ENCODE data around the gene XPR1.
"Not testable (repeated sequence)": the region's sequence is repeated elsewhere in the genome, so short reads cannot be mapped to it uniquely, and the experiment has no call there.

XPR1 gene

GRCh38 chr1:180785887-180786286, 154.1 kb downstream of the XPR1 start:
- ATAC-seq = no peak
- no peak for DNase-seq

DNA sequence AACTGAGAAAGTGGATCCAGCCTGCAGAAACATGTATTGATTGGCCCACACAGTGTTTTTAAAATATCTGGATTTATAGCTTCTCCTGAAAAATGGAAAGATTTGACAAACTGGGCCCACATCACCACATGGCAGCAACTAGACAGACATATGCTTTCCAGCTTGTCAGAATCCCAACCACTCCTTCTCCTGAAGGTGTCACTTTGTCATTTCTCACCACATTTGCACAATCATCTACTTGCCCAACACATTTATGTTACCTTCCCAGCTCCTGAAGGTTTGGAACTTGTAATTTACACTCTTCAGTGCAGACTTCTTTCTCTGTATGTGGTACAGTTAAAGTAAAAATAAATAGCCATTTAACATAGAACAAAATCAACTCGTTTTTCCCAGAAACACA, 154.8 kb downstream of the XPR1 start:
- ATAC-seq (no peak), DNase-seq (no peak)

GRCh38 chr1:180787628-180788307, 155.9 kb downstream of the XPR1 start:
- DNase-seq = no peak
- ATAC-seq = no peak

DNA sequence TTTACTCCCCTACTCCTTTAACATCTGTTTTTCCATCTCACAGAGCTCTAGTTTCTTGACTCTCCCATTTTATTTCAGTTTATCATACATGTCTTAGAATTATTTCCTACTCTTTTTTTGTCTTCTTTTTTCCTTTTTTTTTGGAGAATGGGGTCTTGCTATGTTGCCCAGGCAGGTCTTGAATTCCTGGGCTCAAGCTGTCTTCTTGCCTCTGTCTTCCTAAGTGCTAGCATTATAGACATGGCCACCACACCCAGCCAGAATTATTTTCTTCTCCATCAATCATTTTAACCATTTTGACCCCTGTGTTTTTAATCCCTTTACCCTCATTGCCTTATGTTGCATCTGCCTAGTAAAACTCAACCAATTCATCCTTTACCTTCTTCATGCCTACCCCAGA, 157.6 kb downstream of the XPR1 start:
- DNase-seq (no peak), ATAC-seq (no peak)

- not testable (repeated sequence) for DNase-seq, ATAC-seq
Observed at GRCh38 chr1:180791152-180791551, 159.3 kb downstream of the XPR1 start.

DNA sequence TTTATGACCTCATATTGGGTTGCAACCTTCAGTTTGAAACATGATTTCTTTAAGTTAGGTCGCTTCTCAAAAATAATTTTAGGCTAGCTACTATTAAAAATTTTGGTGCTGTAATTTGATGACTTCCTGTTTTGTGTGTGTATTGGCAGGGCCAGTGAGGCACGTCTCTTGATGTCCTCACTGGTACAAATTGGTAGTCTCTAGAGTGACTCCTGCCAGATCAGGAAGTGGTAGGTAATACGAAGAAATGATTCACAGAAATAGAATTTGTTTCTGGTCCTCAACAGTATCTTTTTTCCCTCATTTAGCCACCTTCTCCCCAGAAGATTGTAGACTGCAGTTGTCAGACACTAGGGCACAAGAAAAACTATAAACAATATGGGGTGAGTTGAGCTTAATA, 160.0 kb downstream of the XPR1 start:
- DNase-seq (no peak), ATAC-seq (peak; percentile 36)

GRCh38 chr1:180793451-180793850, 161.6 kb downstream of the XPR1 start:
- ATAC-seq (no peak), DNase-seq (no peak)

DNA sequence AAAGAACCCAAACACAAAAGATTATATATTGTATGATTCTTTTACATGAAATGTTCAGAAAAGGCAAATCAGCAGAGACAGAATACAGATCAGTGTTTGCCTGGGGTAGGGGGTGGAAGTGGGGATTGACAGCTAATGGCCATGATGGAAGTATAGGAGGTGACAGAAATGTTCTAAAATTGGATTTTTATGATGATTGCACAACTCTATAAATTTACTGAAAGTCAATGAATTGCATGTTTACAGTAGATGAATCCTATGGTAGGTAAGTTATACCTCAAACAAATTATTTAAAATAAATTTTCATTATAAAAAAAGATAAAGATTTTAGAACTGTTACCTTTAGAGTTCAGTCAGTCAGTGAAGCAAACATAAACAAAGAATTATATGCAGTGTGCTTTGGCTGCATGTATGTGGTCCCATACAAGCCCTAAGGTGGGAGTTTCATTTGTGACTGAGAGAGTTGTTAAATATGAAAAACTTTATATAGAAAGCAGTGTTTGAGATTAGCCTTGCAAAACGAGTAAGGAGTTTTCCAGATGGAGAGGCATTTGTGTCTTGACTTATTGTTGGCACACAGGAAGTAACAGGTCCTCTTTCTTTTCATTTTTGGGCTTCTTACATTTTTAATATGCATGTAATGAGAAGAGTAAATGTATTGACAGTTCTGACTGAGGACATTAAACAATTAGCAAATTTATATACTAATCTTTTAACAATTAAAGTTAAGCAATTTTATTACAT, 165.2 kb downstream of the XPR1 start:
- DNase-seq = no peak
- ATAC-seq = no peak

DNA sequence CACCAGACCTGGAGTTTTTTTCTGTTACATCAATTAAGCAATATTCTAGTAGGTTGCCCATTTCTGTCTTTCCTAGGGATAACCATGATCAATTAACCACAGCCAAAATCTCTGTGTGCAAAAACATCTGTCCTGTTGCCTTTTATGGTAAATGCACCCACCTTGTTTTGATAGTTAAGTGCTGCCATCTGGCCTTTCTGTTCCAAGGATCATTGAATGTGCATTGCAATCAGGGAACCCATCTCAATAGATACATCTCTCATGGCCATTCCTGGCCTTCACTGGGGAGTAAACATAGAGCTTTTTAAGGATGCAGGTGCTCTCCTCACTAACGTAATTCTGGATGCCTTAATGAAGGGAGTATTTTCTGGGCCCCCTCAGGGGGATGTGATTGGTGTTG, 169.1 kb downstream of the XPR1 start:
- no peak for DNase-seq
- no peak for ATAC-seq

GRCh38 chr1:180802813-180803212, 171.0 kb downstream of the XPR1 start:
- no peak for DNase-seq
- ATAC-seq = no peak

GRCh38 chr1:180805316-180805715, 173.5 kb downstream of the XPR1 start:
- no peak for DNase-seq
- ATAC-seq = no peak

DNA sequence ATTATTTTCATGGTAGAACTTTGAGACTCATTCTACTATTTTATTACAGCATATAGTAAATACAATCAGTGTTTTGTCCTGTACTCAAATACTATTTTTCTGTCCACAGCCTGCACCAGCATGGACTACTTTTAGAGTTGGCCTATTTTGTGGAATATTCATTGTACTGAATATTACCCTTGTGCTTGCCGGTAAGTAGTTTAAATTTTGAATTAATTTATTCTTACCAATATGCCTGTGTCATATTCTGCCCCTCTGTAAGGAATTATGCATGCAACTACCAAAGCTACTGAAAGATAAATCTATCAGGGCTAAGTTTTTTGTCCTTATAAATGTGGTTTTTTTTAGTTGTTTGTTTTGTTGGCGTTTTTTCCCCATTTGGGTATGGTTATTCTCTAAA, 179.5 kb downstream of the XPR1 start:
- DNase-seq (no peak), ATAC-seq (no peak)

- DNase-seq = no peak
- ATAC-seq = no peak
Observed at GRCh38 chr1:180811886-180812285, 180.1 kb downstream of the XPR1 start.

DNA sequence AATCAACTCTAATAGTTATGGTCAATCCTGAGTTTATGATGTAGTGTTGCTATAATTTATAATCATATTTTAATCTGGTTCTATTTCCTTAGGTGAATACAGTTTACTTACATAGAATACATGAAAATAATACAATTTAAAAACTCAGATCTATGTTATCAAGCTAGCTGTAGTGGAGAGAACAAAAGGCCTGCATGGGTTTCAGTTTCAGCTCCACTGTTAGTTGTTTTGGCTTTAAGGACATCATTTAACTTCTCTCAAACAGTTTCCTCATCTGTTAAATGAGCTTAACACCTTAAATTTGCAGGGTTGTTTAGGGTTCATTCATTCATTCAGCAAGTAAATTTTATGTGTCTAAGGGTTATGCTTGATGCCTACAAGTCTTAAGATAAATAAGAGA, 182.4 kb downstream of the XPR1 start:
- DNase-seq (no peak), ATAC-seq (no peak)

GRCh38 chr1:180815188-180815587, 183.4 kb downstream of the XPR1 start:
- ATAC-seq (no peak), DNase-seq (no peak)

DNA sequence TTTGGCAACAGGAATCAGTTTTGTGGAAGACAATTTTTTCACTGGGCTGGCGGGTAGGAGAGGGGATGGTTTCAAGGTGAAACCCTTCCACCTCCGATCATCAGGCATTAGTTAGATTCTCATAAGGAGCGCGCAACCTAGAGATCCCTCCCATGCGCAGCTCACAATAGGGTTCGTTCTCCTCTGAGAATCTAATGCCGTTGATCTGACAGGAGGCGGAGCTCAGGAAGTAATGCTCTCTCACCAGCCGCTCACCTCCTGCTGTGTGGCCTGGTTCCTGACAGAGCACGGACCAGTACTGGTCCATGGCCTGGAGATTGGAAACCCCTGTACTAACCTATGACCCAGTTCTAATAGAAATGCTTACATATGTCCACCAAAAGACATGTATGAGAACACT, 184.3 kb downstream of the XPR1 start:
- no peak for ATAC-seq
- DNase-seq = no peak

- ATAC-seq (no peak), DNase-seq (no peak)
Observed at GRCh38 chr1:180821970-180822369, 190.1 kb downstream of the XPR1 start.

GRCh38 chr1:180831507-180831906, 199.7 kb downstream of the XPR1 start:
- DNase-seq, ATAC-seq: not testable (repeated sequence)

- DNase-seq, ATAC-seq: not testable (repeated sequence)
Observed at GRCh38 chr1:180833180-180833579, 201.4 kb downstream of the XPR1 start.

- ATAC-seq = no peak
- no peak for DNase-seq
Observed at GRCh38 chr1:180836449-180836848, 204.6 kb downstream of the XPR1 start.

DNA sequence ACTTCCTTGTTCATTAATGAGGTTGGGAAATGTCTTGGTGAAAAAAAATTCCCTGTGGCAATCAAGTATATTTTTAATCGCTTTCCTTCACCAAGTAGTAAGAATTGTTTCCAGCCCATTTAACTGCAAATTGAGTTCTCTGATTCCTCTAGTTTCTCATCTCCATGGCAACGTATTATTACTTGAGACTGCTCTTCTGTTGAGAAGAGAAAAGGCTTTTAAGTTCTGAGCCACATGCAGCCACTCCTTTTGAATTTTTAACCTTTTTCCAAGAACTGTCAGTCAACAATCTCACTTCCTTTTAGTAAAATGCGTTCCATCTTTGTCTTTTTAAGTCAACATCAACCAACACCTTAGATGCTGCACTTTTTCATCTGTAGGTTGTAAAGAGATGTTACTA, 205.2 kb downstream of the XPR1 start:
- ATAC-seq (no peak), DNase-seq (no peak)

- no peak for DNase-seq
- ATAC-seq = no peak
Observed at GRCh38 chr1:180838535-180838934, 206.7 kb downstream of the XPR1 start.

- DNase-seq (no peak), ATAC-seq (no peak)
Observed at GRCh38 chr1:180839547-180839946, 207.7 kb downstream of the XPR1 start.

GRCh38 chr1:180841415-180841814, 209.6 kb downstream of the XPR1 start:
- DNase-seq (no peak), ATAC-seq (no peak)

Measured in stimulated activated naive CD8-positive, alpha-beta T cell treated with anti-CD3 and anti-CD28 coated beads, Interleukin-15, Interleukin-2, amounts not matched to agents 100 U/mL and 50 U/mL, for 24 hours (primary cell).